HG03469 (cell line): Measurements from ENCODE around the gene TAP1.

Source experiments
- ATAC-seq: cut with Tn5 transposase; IDR thresholded peaks from one replicate; pipeline ENCODE4 v1.9.1; 2021; ENCODE audit warnings: mild to moderate bottlenecking, moderate library complexity, moderate number of reproducible peaks; ENCODE audit not compliant: unreplicated experiment

Gene TAP1

GRCh38 chr6:32862725-32863124, 9.2 kb upstream of the TAP1 start:
- no peak for ATAC-seq

GRCh38 chr6:32860674-32861073, 7.2 kb upstream of the TAP1 start:
- ATAC-seq: no peak

DNA sequence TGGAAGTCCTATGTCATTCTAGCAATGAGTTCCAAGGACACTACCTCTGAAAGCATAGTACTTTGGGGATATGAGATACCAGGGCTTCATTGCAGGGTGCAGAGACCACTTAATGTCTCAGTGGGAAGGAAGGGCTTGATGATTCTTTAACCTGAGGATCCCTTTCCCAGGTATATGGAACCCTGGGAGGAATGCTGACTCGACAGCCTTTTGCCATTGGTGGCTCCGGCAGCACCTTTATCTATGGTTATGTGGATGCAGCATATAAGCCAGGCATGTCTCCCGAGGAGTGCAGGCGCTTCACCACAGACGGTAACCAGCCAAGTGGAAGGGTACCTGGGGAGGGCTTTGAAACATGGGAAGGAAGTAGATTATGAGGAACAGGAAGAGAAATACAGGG, 4.7 kb upstream of the TAP1 start:
- no peak for ATAC-seq

- no peak for ATAC-seq
Measured at GRCh38 chr6:32857156-32857891, 3.8 kb upstream of the TAP1 start.

DNA sequence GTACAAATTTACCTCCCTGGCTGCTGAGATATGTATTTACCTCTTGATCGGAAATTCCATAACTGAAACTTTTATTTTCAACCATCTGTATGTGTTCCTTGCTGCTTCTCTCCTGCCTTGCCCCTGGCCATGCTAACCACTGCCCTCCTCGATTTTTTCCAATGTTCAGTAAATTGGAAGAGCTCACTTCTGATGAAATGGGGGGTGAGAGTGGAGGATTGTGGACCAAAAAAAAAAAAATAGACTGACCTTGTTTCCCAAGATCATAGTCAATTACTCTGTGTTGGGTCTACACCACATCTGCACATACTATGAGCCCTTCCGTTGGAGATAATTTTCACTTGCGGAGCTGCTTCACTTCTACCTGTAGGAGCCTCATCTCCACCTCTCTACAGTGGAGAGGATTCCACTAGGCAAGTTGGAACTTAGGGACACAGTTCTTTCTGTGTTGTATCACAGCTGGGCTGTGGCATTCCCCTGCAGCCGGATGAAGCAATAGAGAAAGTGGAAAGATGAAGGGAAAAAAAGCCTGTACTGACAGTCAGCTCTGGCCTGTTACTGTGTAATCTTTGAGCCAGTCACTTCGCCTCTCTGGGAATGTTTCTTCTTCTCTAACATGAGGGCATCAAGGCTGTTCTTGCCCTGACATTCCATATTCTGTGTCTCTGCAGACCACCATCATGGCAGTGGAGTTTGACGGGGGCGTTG, 2.1 kb upstream of the TAP1 start:
- no peak for ATAC-seq

- peak; percentile 2 for ATAC-seq
Measured at GRCh38 chr6:32854376-32855178, 1.1 kb upstream of the TAP1 start.

GRCh38 chr6:32852844-32853540, 512 bp downstream of the TAP1 start:
- no peak for ATAC-seq

- no peak for ATAC-seq
Measured at GRCh38 chr6:32852018-32852843, 1.3 kb downstream of the TAP1 start.

DNA sequence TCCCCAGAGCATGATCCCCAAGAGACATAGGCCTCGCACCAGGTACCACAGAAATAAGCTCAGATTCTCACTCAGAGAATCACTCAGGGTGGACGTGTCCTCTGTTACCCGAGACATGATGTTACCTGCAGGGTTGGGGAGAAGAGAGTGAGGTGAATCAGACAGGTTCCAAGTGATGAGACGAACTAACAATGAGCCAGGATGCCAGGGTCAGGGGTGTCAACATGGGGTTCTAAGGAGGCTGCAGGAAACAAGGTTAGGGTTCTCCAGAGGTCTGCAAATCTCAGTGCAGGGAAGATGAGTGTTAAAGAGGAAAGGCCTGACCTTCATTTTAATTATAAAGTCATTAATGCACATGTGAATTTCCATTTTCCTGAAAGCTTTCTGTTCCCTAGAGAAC, 2.5 kb downstream of the TAP1 start:
- no peak for ATAC-seq

GRCh38 chr6:32849126-32849525, 4.4 kb downstream of the TAP1 start:
- no peak for ATAC-seq

GRCh38 chr6:32847795-32848194, 5.7 kb downstream of the TAP1 start:
- no peak for ATAC-seq

DNA sequence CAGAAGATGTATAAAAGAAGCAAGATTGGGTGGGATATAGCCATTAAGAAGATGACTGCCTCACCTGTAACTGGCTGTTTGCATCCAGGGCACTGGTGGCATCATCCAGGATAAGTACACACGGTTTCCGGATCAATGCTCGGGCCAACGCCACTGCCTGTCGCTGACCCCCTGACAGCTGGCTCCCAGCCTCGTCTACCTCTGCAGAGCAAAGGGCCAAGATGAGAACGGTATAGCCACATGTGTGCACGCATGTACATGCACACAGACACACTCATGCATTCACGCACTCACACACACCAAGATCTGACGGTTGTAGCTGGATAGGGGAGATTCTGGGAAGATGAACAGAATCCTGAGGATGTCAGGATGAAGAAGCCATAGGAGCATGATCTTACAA, 6.5 kb downstream of the TAP1 start:
- no peak for ATAC-seq

- ATAC-seq: no peak
Measured at GRCh38 chr6:32845384-32845884, 8.1 kb downstream of the TAP1 start.

DNA sequence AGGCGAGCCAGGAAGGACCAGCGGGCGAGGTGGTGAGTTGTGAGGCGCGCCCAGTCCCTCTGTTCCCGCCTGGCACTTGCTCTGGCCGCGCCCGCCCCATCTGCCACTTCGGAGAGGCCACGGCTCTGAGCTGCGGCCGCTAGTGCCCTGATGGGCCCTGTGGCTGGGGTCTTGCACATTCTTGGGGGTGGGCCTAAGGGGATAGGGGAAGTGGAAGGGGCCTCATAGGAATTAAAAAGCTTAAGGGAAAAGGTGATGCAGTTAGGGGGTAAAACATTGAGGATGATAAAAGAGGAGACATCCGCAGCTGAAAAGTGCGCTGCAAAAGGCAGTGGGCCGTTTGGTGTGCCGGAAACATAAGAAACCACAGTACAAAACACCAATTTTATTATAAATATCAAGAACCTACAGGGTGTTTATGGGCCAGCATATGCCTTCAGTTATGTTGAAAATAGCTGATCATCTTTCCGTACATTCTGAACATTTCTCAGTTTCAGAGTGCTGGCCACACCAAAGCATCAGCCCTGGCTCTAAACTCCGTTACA, 8.6 kb downstream of the TAP1 start:
- no peak for ATAC-seq

DNA sequence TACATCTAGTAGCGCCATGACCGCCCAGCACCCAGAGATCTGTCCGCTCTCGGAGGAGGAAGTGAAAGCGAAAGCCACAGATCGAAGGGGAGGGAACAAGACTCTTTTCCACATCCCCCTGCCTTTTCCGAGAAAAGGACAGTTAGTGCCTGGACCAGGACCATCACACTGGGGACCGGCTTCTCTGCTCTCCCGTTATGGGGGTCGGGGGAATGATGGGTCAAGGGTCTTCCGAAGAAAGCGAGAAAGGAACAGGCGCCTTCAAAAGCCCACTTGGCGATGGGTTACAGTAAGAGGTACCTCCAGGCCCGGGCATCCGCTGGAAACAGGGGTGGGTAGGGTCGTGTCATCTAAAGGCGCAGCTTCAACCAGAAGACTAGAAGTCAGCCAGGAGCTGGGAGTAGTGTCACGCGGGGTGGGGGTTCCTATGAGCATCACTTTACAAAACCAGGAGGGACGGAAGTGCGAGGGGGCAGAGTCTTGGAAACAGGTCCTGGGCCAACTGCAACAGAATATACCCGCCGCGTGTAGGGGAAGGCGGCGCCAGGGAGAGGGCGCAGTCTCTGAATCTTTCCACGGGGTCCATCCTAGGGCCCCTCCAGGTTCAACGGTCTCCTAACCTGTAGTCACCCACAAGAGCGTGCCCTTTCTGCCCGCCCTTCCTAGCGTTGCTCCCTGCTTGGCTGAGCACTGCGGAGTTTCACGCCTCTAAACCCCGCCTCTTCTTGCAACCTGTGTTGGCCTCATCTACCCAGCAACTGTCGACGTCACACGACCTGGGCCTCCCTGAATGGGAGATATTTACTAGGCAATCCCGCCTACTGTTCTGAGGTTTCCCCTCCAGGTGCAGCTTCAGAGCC, 9.3 kb downstream of the TAP1 start, which contains the start of gene PSMB8:
PSMB8 (minus strand) TSS at position 69 of the 860 bp plus-strand sequence; CDS start at position 18, 51 bp downstream.
- peak; percentile 41 for ATAC-seq

- ATAC-seq: no peak
Measured at GRCh38 chr6:32843331-32843978, 10.0 kb downstream of the TAP1 start.

GRCh38 chr6:32842690-32843089, 10.8 kb downstream of the TAP1 start:
- ATAC-seq: no peak

GRCh38 chr6:32842021-32842650, 11.4 kb downstream of the TAP1 start:
- no peak for ATAC-seq
